OCI-LY3 (cell line): ENCODE data around the gene EDDM13.

Source experiments
- CTCF ChIP-seq: fragments of 200-600, 300-600 bp; sonication (generic); IDR thresholded peaks from 2 replicates; pipeline ENCODE4 v1.5.1; 2014; ENCODE audit warnings: antibody characterized with exemption, low read length, low read depth
- EZH2phosphoT487 ChIP-seq: fragments of 200-600 bp; shearing (Covaris generic); IDR thresholded peaks from 2 replicates; pipeline ENCODE4 v1.6.1; 2018; ENCODE audit warnings: antibody characterized with exemption, mixed run types, low read depth

GRCh38 chr19:56297010-56297409, 24.5 kb downstream of the EDDM13 start:
- TF ChIP-seq CTCF: no peak
- no peak for TF ChIP-seq EZH2phosphoT487
